Hematopoietic multipotent progenitor cell treated with erythropoietin and hydrocortisone succinate and interleukin-3 and kit ligand, for 17 days (in vitro differentiated cells): ENCODE data around the gene SPRYD3.
A peak's percentile ranks its signal among the peaks of the same experiment; 100 is the strongest.
"Not testable (repeated sequence)": the region's sequence is repeated elsewhere in the genome, so short reads cannot be mapped to it uniquely, and the experiment has no call there.

Experiments
- DNase-seq: peaks from one replicate; pipeline ENCODE4 v3.0.0-alpha.2; 2015; ENCODE audit warnings: low spot score

SPRYD3 gene, protein sequence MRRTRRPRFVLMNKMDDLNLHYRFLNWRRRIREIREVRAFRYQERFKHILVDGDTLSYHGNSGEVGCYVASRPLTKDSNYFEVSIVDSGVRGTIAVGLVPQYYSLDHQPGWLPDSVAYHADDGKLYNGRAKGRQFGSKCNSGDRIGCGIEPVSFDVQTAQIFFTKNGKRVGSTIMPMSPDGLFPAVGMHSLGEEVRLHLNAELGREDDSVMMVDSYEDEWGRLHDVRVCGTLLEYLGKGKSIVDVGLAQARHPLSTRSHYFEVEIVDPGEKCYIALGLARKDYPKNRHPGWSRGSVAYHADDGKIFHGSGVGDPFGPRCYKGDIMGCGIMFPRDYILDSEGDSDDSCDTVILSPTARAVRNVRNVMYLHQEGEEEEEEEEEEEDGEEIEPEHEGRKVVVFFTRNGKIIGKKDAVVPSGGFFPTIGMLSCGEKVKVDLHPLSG

DNA sequence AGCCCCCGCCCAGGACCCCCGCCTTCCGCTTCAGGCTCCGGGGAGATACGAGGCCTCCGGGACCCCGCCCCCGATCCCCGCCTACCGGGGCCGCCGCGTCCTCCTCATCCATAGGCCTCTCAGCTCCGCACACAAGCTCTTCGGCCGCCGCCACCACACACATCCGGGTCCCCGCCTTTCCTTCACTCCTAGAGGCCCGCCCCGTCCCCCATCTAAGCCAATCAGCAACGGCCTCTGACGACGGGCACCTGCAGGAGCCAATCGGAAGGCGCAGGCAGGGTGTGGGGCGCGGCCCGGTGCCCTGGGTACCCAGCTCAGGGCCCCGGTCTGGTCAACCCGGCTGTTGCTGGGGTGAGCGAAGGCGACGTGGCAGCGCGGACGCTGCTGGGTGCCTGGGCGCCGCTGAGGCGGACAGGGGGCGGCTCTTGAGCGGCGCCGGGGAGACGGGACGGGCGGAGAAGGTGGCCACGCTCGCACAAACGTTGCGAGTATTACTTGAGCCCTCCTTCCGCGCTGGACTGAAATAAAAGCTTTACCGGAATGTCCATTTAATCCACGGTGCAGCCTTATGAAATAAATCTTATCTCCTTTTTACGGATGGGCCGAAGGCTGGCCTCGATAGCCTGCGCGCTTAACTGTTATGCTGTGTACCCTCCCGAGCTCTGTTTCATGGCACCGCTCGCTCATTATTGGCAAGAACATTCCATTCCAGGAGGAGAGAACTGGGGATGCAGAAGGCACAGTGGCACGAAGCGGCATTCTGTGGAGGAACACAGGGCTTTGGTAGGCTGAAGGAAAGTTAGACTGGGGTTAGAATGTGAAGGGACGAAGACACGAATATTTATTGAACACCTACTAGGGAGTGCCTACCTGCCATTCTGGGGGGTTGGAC, at the start of gene SPRYD3:
Gene SPRYD3 (minus strand): TSS at position 165 of the 892 bp plus-strand sequence. CDS start 57 bp downstream, at position 108.
- peak; percentile 95 for DNase-seq

- DNase-seq = no peak
These were observed 48.0 kb upstream of the SPRYD3 start for GRCh38 chr12:53127169-53127568.

- DNase-seq = no peak
These were observed 45.1 kb upstream of the SPRYD3 start for GRCh38 chr12:53124352-53124723.

DNA sequence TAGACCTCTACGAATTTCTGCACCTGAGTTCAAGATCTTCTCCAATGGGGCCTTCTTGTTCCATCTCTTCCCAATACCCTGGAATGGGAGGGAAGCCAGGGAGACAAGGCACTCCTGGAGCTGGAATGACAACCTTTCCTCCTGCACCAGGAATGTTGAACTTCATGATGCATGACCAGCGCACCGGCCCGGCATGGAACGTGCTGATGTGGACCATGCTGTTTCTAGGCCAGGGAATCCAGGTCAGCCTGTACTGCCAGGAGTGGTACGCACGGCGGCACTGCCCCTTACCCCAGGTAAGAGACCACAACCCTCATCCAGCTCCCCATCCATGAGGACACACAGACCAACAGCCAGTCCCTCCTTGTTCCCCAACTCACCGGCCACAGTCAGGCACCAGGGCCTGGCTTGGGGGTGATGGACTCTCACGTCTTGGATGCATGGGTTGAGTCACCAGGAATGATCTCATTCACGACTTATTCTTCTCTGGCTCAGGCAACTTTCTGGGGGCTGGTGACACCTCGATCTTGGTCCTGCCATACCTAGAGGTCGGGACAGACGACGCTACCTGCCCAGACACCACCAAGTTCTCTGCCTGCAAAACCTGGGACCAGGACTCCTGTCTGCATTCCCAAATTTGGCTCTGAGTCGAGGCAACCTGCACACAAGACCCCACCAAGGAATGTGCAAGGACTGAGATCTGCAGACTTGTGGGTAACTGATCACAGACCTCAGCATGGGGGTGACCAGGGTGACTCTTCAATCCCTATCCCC, 44.6 kb upstream of the SPRYD3 start:
- no peak for DNase-seq

DNA sequence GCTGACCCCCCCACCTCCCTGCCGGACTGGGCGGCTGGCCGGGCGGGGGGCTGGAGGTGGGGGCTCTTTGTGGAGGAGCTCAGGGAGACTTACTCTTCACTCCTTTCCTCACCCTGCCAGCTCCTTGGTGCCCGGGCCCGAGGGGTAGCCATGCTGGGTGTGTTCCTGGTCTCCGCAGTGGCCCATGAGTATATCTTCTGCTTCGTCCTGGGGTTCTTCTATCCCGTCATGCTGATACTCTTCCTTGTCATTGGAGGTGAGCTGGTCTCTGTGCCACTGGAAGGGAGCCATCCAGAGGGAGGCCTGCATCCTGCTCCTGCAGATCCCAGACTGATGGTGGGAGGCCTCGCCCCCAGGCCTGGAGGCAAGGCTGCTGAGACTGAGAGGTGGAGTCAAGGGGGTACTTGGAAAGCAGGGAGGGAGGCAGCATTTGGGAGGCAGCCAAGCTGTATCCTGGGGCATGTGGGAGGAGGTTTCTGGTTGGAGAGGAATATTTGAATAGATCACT, 43.8 kb upstream of the SPRYD3 start:
- no peak for DNase-seq

GRCh38 chr12:53120685-53121525, 41.7 kb upstream of the SPRYD3 start:
- no peak for DNase-seq

GRCh38 chr12:53118751-53119300, 39.6 kb upstream of the SPRYD3 start:
- no peak for DNase-seq

- no peak for DNase-seq
These were observed 36.9 kb upstream of the SPRYD3 start for GRCh38 chr12:53115891-53116648.

DNA sequence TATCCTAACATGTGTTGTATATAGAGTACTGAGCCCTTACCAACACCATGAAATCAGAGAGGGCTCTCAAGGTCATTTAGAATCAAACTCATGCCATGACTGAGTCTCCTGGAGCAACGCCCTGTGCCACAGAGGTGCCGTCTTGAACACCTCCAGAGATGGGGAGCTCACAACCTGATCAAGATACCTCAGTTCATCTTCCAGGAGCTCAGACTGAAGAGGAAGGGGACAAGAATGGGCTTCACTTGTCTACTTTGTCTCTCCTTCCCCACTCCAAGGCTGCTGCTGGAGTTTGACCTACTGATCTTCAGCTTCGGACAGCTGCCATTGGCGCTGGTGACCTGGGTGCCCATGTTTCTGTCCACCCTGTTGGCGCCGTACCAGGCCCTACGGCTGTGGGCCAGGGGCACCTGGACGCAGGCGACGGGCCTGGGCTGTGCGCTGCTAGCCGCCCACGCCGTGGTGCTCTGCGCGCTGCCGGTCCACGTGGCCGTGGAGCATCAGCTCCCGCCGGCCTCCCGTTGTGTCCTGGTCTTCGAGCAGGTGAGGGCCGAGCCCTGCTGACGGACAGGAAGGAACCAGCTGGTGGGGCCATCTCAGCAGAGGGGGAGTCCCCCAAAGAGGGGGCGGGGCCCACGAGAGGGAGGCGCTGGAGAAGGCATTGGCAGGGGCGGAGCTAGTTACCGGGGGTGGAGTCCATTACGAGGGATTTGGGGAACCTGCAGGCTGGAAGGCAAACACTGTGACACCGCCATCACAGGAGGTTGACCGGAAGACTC, 36.1 kb upstream of the SPRYD3 start:
- DNase-seq = no peak

DNA sequence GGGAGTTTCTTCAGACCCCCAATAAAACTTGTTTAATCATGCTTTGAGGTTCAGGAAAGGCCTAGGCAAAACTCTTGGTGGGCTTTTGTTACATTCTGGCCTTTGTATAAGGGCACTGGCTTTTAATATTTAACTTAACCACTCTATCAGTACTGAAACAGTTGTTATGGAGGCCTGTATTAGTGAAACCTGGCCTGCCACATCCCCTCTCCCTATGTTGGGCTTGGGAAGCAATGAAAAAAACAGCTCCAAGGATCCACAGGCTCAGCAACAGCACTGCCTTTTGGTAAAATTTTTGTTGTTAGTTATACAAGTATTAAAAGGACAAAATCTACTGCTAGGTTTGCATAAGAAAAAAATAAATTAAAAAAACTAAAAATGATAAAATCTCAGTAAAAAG, 34.8 kb upstream of the SPRYD3 start:
- no peak for DNase-seq

DNA sequence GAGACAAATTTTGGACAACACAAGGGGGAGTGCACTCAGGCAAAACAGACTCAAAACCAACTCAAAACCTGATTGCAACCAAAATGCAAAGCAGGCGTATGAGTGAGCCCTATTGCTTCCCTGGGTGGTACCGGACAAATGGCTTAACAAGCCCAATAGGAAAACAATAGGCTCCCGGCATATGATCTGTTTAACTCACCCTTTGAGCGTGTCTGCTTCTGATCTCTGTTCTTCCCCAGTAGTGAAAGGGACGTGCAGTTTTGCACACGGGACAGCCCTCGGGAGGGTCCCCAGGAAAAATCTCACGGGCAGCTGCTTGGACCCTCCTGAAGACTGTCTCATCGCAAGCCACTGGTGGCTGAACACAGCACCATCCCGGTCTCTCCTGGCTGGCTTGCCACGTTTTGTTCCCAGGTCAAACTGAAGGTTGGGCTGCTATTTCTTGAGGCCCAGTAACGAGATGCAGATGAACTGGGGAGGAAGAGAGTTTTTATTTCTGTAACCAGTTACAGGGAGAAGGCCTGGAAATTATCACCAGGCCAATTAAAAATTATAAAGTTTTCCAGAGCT, 34.0 kb upstream of the SPRYD3 start:
- DNase-seq = no peak

DNA sequence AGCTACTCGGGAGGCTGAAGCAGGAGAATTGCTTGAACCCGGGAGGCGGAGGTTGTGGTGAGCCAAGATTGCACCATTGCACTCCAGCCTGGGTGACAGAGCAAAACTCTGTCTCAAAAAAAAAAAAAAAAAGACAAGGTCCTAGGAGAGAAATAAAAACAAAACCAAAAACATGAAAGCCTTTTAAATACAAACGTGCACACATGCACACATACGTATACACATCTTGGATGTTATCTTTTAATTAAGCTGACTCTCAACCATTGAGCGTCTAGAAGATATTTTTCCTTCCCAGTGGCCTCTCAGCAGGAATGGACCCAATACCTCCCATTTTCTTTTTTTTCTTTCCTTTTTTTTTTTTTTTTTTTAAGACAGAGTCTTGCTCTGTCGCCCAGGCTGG, 33.2 kb upstream of the SPRYD3 start:
- DNase-seq = not testable (repeated sequence)

DNA sequence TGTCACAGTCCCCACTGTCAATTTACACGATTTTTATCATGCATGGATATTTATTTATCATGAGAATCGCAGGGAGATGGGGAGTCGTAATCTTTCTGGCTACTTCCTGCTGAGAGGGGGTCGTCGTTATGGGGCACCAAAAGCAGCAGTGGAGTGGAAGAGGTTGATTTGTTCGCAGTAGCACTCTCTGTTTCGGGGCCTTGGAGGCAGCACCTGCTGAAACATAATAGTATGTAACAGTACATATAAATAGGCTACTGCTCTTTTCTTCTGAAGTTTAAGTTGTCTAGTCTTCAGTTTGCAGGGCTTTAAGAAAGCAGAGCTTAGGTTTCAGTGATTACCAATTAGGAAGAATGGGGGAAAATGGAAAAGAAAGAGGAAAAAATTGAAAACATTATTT, 27.9 kb upstream of the SPRYD3 start:
- DNase-seq = no peak

GRCh38 chr12:53105712-53106439, 26.7 kb upstream of the SPRYD3 start:
- DNase-seq = no peak

GRCh38 chr12:53105256-53105655, 26.1 kb upstream of the SPRYD3 start:
- DNase-seq = no peak

DNA sequence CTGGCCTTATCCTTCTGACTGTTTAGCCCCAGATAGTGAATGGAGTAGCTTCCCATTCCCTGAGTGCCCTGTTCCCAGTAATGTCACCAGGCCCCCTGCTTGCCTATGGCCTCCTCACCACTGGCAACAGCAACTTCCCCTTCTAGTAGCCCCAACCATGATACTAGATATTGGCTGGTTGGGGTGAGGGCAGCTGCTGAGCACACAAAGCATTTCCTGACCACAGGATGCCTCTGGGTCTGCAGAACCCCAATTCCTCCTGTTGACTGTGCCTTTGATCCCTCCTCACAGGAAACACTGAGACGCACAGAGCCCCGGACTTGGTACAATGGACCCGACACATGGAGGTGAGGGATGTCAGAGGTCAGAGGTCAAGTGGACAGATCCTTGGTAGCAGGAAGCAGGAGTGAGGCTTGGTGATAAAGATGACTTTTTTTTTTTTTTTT, 24.7 kb upstream of the SPRYD3 start:
- no peak for DNase-seq

DNA sequence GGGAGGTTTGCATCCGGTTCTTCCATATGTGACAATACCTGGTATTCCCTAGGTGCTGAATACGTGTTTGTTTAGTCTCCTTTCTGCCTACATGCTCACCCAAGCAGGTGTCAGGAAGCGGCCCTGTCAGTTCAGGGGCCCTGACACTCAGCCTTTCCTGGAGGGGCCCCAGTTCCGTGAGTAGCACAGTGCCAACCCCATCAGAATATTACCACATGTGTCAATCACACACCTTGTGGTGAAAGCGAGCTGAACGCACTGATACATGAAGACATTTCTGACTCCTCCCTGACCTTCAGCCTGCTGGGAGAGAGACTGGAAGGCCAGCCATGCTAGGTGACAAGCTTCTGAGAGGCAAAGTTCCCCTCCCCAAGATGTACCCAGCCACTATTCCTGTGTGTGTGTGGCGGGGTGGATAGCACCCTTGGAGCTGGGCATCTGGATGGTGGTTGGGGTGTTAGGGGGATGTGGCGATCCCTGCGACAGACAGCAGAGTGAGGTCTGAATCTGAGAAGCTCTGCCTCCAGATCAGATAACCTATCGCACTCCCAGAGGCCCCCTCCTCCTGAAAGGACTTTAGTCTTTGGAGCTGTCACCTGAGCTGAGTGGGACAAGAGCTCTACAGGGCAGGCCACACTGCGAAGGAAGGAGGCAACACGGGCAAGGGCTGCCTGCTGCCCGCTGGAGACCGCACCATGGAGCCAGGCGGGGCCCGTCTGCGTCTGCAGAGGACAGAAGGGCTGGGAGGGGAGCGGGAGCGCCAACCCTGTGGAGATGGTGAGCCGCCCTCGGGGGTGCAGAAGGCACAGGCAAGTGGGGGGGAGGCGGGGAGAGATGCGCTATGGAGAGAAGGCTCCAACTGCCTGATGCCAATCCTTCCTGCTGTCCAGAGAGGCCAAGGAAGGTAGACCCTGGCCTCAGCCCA, 24.0 kb upstream of the SPRYD3 start, which contains the start of gene SOAT2:
Gene SOAT2 (plus strand): TSS at position 604 of the 925 bp plus-strand sequence. CDS start 92 bp downstream, at position 696.
- DNase-seq = no peak
